Activated CD4-positive, alpha-beta memory T cell treated with anti-CD3 and anti-CD28 coated beads, Interleukin-2, amount 10 ng/mL, durations not matched to agents 7 days and 5 days (primary cell): ENCODE results near the gene GUCY1B1. TPM values are rescaled to one million over a fixed set of nuclear protein-coding genes. Genes with fewer than 3 reads are reported as not detected.
"Not testable (repeated sequence)": the region's sequence is repeated elsewhere in the genome, so short reads cannot be mapped to it uniquely, and the experiment has no call there.

Experiments used
- CTCF ChIA-PET: fragments of 350-600 bp; sonication (Branson Sonifier 250); formaldehyde crosslinking; loops from one replicate; lab custom pipeline; 2021; ENCODE audit warnings: antibody characterized with exemption, inconsistent platforms; lab: Charles Lee
- POLR2A ChIA-PET: fragments of 350-600 bp; sonication (Branson Sonifier 250); formaldehyde crosslinking; loops from one replicate; lab custom pipeline; 2021; ENCODE audit warnings: antibody characterized with exemption; lab: Charles Lee
- DNase-seq: peaks from one replicate; pipeline ENCODE4 v3.0.0-alpha.2; 2020
- H3K27ac Mint-ChIP-seq: one replicate; pipeline ENCODE4 v1.8.0; 2021; ENCODE audit warnings: mild to moderate bottlenecking, mixed read lengths
- H3K27me3 Mint-ChIP-seq: one replicate; pipeline ENCODE4 v1.8.0; 2021; ENCODE audit warnings: mixed read lengths
- H3K36me3 Mint-ChIP-seq: one replicate; pipeline ENCODE4 v1.8.0; 2021; ENCODE audit warnings: low read depth, mixed read lengths
- H3K4me1 Mint-ChIP-seq: one replicate; pipeline ENCODE4 v1.8.0; 2021; ENCODE audit warnings: mixed read lengths
- H3K4me3 Mint-ChIP-seq: one replicate; pipeline ENCODE4 v1.8.0; 2021; ENCODE audit warnings: mild to moderate bottlenecking, mixed read lengths
- H3K9me3 Mint-ChIP-seq: one replicate; pipeline ENCODE4 v1.8.0; 2021; ENCODE audit warnings: mixed read lengths
- total RNA-seq, 2 experiments: library from RNA; stranded (reverse); gene quantifications; one replicate each; pipeline ENCODE4 v1.2.3, GENCODE V29; 2021

The GUCY1B1 gene
- total RNA-seq, 2 experiments from 2014 or later, result 0.10 TPM; not detected in 1

- DNase-seq, result no peak
- ChIA-PET CTCF (no interaction called here), POLR2A (no interaction called here)
- H3K9me3 Mint-ChIP-seq, result no peaks in the 10 kb centered on the region
- H3K27me3 Mint-ChIP-seq, result peaks cover 2% of the 10 kb centered on the region
- H3K36me3 Mint-ChIP-seq, result no peaks in the 10 kb centered on the region
- no peak overlapping the region for H3K27ac Mint-ChIP-seq
- H3K4me1 Mint-ChIP-seq, result no peaks in the 10 kb centered on the region
- H3K4me3 Mint-ChIP-seq, result no peak overlapping the region
These were observed 35.9 kb downstream of the GUCY1B1 start for GRCh38 chr4:155794589-155795236.

GRCh38 chr4:155795991-155796390, 37.2 kb downstream of the GUCY1B1 start:
- Mint-ChIP-seq H3K4me3 (no peak overlapping the region), H3K27me3 (peaks cover 2% of the 10 kb centered on the region), H3K36me3 (no peaks in the 10 kb centered on the region), H3K4me1 (no peaks in the 10 kb centered on the region), H3K27ac (no peak overlapping the region), H3K9me3 (no peaks in the 10 kb centered on the region)
- no peak for DNase-seq
- ChIA-PET POLR2A (no interaction called here), CTCF (interaction anchor here (1.4 kb wide), 1 partner anchor 9 kb away, joined by 4 read pairs; no protein-coding TSS in a partner anchor)

GRCh38 chr4:155797581-155797980, 38.8 kb downstream of the GUCY1B1 start:
- POLR2A ChIA-PET, H3K4me3 Mint-ChIP-seq, H3K4me1 Mint-ChIP-seq, DNase-seq, H3K27ac Mint-ChIP-seq, H3K36me3 Mint-ChIP-seq, H3K9me3 Mint-ChIP-seq, CTCF ChIA-PET, H3K27me3 Mint-ChIP-seq: not testable (repeated sequence)

GRCh38 chr4:155799116-155799793, 40.4 kb downstream of the GUCY1B1 start:
- no peaks in the 10 kb centered on the region for H3K4me1 Mint-ChIP-seq
- ChIA-PET CTCF (no interaction called here), POLR2A (no interaction called here)
- H3K4me3 Mint-ChIP-seq, result no peak overlapping the region
- no peak overlapping the region for H3K27ac Mint-ChIP-seq
- no peaks in the 10 kb centered on the region for H3K36me3 Mint-ChIP-seq
- H3K27me3 Mint-ChIP-seq, result peaks cover 2% of the 10 kb centered on the region
- DNase-seq, result no peak
- no peaks in the 10 kb centered on the region for H3K9me3 Mint-ChIP-seq

GRCh38 chr4:155799794-155800123, 40.9 kb downstream of the GUCY1B1 start:
- no peak overlapping the region for H3K4me3 Mint-ChIP-seq
- ChIA-PET POLR2A (no interaction called here), CTCF (no interaction called here)
- no peak for DNase-seq
- no peaks in the 10 kb centered on the region for H3K36me3 Mint-ChIP-seq
- peaks cover 2% of the 10 kb centered on the region for H3K27me3 Mint-ChIP-seq
- no peaks in the 10 kb centered on the region for H3K4me1 Mint-ChIP-seq
- no peaks in the 10 kb centered on the region for H3K9me3 Mint-ChIP-seq
- H3K27ac Mint-ChIP-seq, result no peak overlapping the region

- Mint-ChIP-seq H3K4me1 (no peaks in the 10 kb centered on the region), H3K27me3 (peaks cover 2% of the 10 kb centered on the region), H3K9me3 (no peaks in the 10 kb centered on the region), H3K4me3 (no peak overlapping the region), H3K27ac (no peak overlapping the region), H3K36me3 (no peaks in the 10 kb centered on the region)
- DNase-seq, result no peak
- ChIA-PET POLR2A (no interaction called here), CTCF (no interaction called here)
These were observed 42.0 kb downstream of the GUCY1B1 start for GRCh38 chr4:155800685-155801343.

GRCh38 chr4:155802190-155802959, 43.6 kb downstream of the GUCY1B1 start:
- ChIA-PET POLR2A (no interaction called here), CTCF (no interaction called here)
- no peaks in the 10 kb centered on the region for H3K27me3 Mint-ChIP-seq
- no peaks in the 10 kb centered on the region for H3K4me1 Mint-ChIP-seq
- no peaks in the 10 kb centered on the region for H3K9me3 Mint-ChIP-seq
- DNase-seq, result no peak
- H3K36me3 Mint-ChIP-seq, result no peaks in the 10 kb centered on the region
- H3K27ac Mint-ChIP-seq, result no peak overlapping the region
- no peak overlapping the region for H3K4me3 Mint-ChIP-seq

- ChIA-PET CTCF (interaction anchor here (1.2 kb wide), 1 partner anchor 148 kb away, joined by 3 read pairs; the partner anchor contains the start of gene CTSO), POLR2A (no interaction called here)
- H3K27me3 Mint-ChIP-seq, result no peaks in the 10 kb centered on the region
- H3K4me1 Mint-ChIP-seq, result no peaks in the 10 kb centered on the region
- no peak for DNase-seq
- no peaks in the 10 kb centered on the region for H3K36me3 Mint-ChIP-seq
- no peak overlapping the region for H3K4me3 Mint-ChIP-seq
- no peaks in the 10 kb centered on the region for H3K9me3 Mint-ChIP-seq
- H3K27ac Mint-ChIP-seq, result no peak overlapping the region
These were observed 46.2 kb downstream of the GUCY1B1 start for GRCh38 chr4:155805016-155805415.

- DNase-seq, result no peak
- H3K9me3 Mint-ChIP-seq, result no peaks in the 10 kb centered on the region
- ChIA-PET CTCF (interaction anchor here (1.1 kb wide), 1 partner anchor 147 kb away, joined by 4 read pairs; the partner anchor contains the start of gene CTSO), POLR2A (no interaction called here)
- no peak overlapping the region for H3K27ac Mint-ChIP-seq
- no peaks in the 10 kb centered on the region for H3K4me1 Mint-ChIP-seq
- no peak overlapping the region for H3K4me3 Mint-ChIP-seq
- H3K27me3 Mint-ChIP-seq, result no peaks in the 10 kb centered on the region
- H3K36me3 Mint-ChIP-seq, result no peaks in the 10 kb centered on the region
These were observed 48.2 kb downstream of the GUCY1B1 start for GRCh38 chr4:155807021-155807420.

GRCh38 chr4:155809835-155810234, 51.0 kb downstream of the GUCY1B1 start:
- Mint-ChIP-seq H3K27me3 (no peaks in the 10 kb centered on the region), H3K9me3 (no peaks in the 10 kb centered on the region), H3K4me1 (no peaks in the 10 kb centered on the region), H3K4me3 (no peak overlapping the region), H3K36me3 (no peaks in the 10 kb centered on the region), H3K27ac (no peak overlapping the region)
- ChIA-PET CTCF (interaction anchor here (0.6 to 2.1 kb wide), 3 partner anchors 13 to 143 kb away, joined by 3 to 21 read pairs (median 3); partner anchors contain the start of gene CTSO), POLR2A (interaction anchor here (1.6 kb wide), 1 partner anchor 143 kb away, joined by 4 read pairs; no protein-coding TSS in a partner anchor)
- no peak for DNase-seq

GRCh38 chr4:155811083-155811482, 52.3 kb downstream of the GUCY1B1 start:
- no peaks in the 10 kb centered on the region for H3K9me3 Mint-ChIP-seq
- no peaks in the 10 kb centered on the region for H3K27me3 Mint-ChIP-seq
- H3K27ac Mint-ChIP-seq, result no peak overlapping the region
- ChIA-PET CTCF (interaction anchor here (0.8 to 2.1 kb wide), 2 partner anchors 142 kb away, joined by 3 to 21 read pairs; partner anchors contain the start of gene CTSO), POLR2A (interaction anchor here (1.6 kb wide), 1 partner anchor 142 kb away, joined by 4 read pairs; no protein-coding TSS in a partner anchor)
- no peaks in the 10 kb centered on the region for H3K36me3 Mint-ChIP-seq
- H3K4me3 Mint-ChIP-seq, result no peak overlapping the region
- H3K4me1 Mint-ChIP-seq, result no peaks in the 10 kb centered on the region
- no peak for DNase-seq

GRCh38 chr4:155818639-155819038, 59.8 kb downstream of the GUCY1B1 start:
- H3K27me3 Mint-ChIP-seq, result no peaks in the 10 kb centered on the region
- no peaks in the 10 kb centered on the region for H3K9me3 Mint-ChIP-seq
- H3K36me3 Mint-ChIP-seq, result no peaks in the 10 kb centered on the region
- CTCF ChIA-PET, result no interaction called here
- no peaks in the 10 kb centered on the region for H3K4me1 Mint-ChIP-seq
- H3K4me3 Mint-ChIP-seq, result no peak overlapping the region
- no peak for DNase-seq
- H3K27ac Mint-ChIP-seq, result no peak overlapping the region
- POLR2A ChIA-PET, result no interaction called here

- H3K27ac Mint-ChIP-seq, result no peak overlapping the region
These were observed 60.2 kb downstream of the GUCY1B1 start for GRCh38 chr4:155819066-155819465.

More at GRCh38 chr4:155819066-155819465, 60.2 kb downstream of the GUCY1B1 start:
- Mint-ChIP-seq H3K9me3 (no peaks in the 10 kb centered on the region), H3K27me3 (no peaks in the 10 kb centered on the region), H3K36me3 (no peaks in the 10 kb centered on the region), H3K4me1 (no peaks in the 10 kb centered on the region), H3K4me3 (no peak overlapping the region)
- no peak for DNase-seq
- ChIA-PET CTCF (no interaction called here), POLR2A (no interaction called here)
